Neutrophil (primary cell): ENCODE measurements around the gene STK11.

Source experiments
- H3K27ac ChIP-seq: fragments of 200-600 bp; sonication (generic); 2 replicates; pipeline ENCODE4 v1.5.1; 2016; ENCODE audit warnings: mild to moderate bottlenecking, moderate library complexity
- H3K27me3 ChIP-seq: fragments of 200-600 bp; sonication (generic); 2 replicates; pipeline ENCODE4 v1.6.0; 2016; ENCODE audit warnings: mild to moderate bottlenecking
- H3K36me3 ChIP-seq: fragments of 200-600 bp; sonication (generic); 2 replicates; pipeline ENCODE4 v1.5.1; 2017
- H3K4me1 ChIP-seq, 2 experiments: fragments of 200-600 bp in 1 of 2; sonication (generic) in 1 of 2; 1 replicate in 1 of 2; 2 replicates in 1 of 2; pipeline versions ENCODE4 v1.5.1 to v1.6.1; 2013 to 2016; ENCODE audit warnings: low read depth in 1 of 2, low read length in 1 of 2, mild to moderate bottlenecking in 1 of 2, moderate library complexity in 1 of 2; ENCODE audit not compliant: control insufficient read depth in 1 of 2, insufficient read depth in 1 of 2
- H3K4me3 ChIP-seq, 2 experiments: fragments of 200-600 bp in 1 of 2; sonication (generic) in 1 of 2; 1 replicate in 1 of 2; 2 replicates in 1 of 2; pipeline ENCODE4 v1.5.1; 2013 to 2016; ENCODE audit warnings: low read depth in 1 of 2, low read length in 1 of 2, mild to moderate bottlenecking in 1 of 2, moderate library complexity in 1 of 2
- H3K9me3 ChIP-seq: fragments of 200-600 bp; sonication (generic); 2 replicates; pipeline ENCODE4 v1.5.1; 2016
- CTCF ChIP-seq: fragments of 200-600 bp; sonication (generic); IDR thresholded peaks from 2 replicates; pipeline ENCODE4 v1.5.1; 2016; ENCODE audit warnings: antibody characterized with exemption

The STK11 gene

DNA sequence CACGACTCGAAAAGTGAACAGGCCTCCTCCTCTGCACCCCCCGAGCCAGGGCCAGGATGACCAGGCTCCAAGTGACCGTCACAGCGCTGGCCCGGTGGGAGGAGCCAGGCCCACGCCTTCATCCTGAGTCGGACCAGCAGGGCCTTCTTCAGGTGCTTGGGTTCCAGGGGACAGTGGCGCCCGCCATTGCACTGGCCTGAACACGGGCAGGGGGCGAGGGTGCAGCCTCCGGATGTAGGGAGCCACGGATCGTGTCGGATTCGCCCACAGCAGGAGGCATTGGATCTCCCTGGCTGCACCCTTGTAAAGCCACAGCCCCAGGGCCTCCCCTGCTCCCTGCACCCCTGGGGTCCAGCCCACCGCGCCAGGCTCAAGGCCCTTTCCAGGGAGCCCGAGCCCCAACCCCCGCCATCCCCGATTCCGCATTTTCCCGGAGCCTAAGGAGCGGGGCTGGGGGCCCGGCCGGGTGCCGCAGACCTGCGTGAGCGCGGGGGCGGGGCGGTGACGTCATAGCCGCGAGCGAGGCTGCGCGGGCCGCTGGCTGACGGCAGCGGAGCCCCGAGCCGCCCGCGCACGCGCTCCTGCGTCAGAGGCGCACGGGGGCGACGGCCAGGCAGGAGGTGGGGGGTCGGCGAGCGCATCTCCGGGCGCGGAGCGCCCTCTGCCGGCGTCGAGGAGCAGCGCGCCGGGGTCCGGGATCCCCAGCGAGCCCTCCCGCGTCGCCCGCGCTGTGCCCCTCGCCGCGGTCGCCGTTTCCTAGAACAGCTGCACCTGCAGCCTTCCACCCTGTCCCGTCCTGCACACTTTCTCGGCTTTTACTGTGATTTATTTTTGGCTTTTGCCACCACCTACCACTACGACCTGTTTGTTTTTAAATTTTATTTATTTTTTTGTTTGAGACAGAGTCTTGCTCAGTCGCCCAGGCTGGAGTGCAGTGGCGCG is 34.5 kb downstream of the STK11 start:
- peak; percentile 70 for TF ChIP-seq CTCF
- Histone ChIP-seq H3K4me3 (peak overlapping the region; percentile 65 to 67), H3K4me1 (peaks cover 43 to 53% of the 10 kb centered on the region in 2 experiments), H3K9me3 (no peaks in the 10 kb centered on the region), H3K27ac (peak overlapping the region; percentile 39), H3K36me3 (no peaks in the 10 kb centered on the region), H3K27me3 (peaks cover 58% of the 10 kb centered on the region)

- peaks cover 50% of the 10 kb centered on the region for H3K27me3 ChIP-seq
- H3K27ac ChIP-seq = no peak overlapping the region
- no peak for TF ChIP-seq CTCF
- H3K4me3 ChIP-seq = peak overlapping the region; percentile 65 to 67
- H3K4me1 ChIP-seq = peaks cover 49 to 62% of the 10 kb centered on the region in 2 experiments
- H3K9me3 ChIP-seq = no peaks in the 10 kb centered on the region
- no peaks in the 10 kb centered on the region for H3K36me3 ChIP-seq
Measured at GRCh38 chr19:1240925-1241324, 35.3 kb downstream of the STK11 start.

DNA sequence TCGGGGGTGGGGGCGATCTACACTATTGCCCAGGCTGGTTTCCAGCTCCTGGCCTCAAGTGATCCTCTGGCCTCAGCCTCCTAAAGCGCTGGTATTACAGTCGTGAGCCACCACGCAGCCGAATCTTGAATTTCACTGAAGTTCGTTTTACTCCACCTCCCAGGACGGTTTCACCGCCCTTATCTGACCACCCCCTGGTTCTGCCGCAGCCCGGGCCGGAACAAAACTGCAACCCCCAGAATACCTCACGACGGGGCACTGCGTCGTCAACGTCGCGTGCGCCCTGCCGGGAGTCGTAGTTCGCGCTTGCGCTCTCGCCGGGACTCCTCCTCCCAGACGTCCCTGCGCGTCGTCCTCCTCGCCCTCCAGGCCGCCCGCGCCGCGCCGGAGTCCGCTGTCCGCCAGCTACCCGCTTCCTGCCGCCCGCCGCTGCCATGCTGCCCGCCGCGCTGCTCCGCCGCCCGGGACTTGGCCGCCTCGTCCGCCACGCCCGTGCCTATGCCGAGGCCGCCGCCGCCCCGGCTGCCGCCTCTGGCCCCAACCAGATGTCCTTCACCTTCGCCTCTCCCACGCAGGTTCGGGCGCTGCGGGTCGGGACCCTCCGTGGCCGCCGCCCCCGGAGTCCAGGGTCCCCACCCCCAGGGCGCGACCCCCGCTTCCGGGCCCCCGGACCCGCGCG is 36.0 kb downstream of the STK11 start, which contains the start of gene ATP5F1D:
TSS of gene ATP5F1D (plus strand) at position 335 of the 679 bp plus-strand sequence. CDS start at position 435, 100 bp downstream.
- TF ChIP-seq CTCF = peak; percentile 44
- Histone ChIP-seq H3K36me3 (no peaks in the 10 kb centered on the region), H3K4me3 (peak within 1 kb of the TSS; percentile 65 to 67), H3K27ac (peak within 1 kb of the TSS; percentile 74), H3K4me1 (peaks cover 52 to 63% of the 10 kb centered on the region in 2 experiments), H3K9me3 (no peaks in the 10 kb centered on the region), H3K27me3 (peaks cover 44% of the 10 kb centered on the region)

- Histone ChIP-seq H3K4me1 (peaks cover 56 to 68% of the 10 kb centered on the region in 2 experiments), H3K9me3 (no peaks in the 10 kb centered on the region), H3K27ac (peak overlapping the region; percentile 85), H3K36me3 (no peaks in the 10 kb centered on the region), H3K27me3 (peaks cover 20% of the 10 kb centered on the region), H3K4me3 (peak overlapping the region; percentile 37 to 51)
- peak; percentile 90 for TF ChIP-seq CTCF
Measured at GRCh38 chr19:1243768-1244692, 38.5 kb downstream of the STK11 start.
